HPDE6-E6E7 (cell line): ENCODE measurements around the gene ENO4.

ENCODE experiments used
- DNase-seq: peaks from one replicate; pipeline ENCODE4 v3.0.0; 2011; ENCODE audit warnings: missing footprints; ENCODE audit errors: extremely low spot score

Gene ENO4

GRCh38 chr10:116829711-116830110 lies 19.6 kb upstream of the ENO4 start:
- no peak for DNase-seq

GRCh38 chr10:116831086-116831485 lies 18.2 kb upstream of the ENO4 start:
- no peak for DNase-seq

GRCh38 chr10:116831790-116832189 lies 17.5 kb upstream of the ENO4 start:
- no peak for DNase-seq

GRCh38 chr10:116833986-116834985 lies 15.0 kb upstream of the ENO4 start:
- no peak for DNase-seq

- no peak for DNase-seq
Observed at GRCh38 chr10:116835658-116836057, 13.6 kb upstream of the ENO4 start.

- DNase-seq = no peak
Observed at GRCh38 chr10:116836083-116836482, 13.2 kb upstream of the ENO4 start.

- no peak for DNase-seq
Observed at GRCh38 chr10:116836902-116837523, 12.3 kb upstream of the ENO4 start.

- no peak for DNase-seq
Observed at GRCh38 chr10:116838143-116838725, 11.1 kb upstream of the ENO4 start.

- DNase-seq = no peak
Observed at GRCh38 chr10:116840389-116841075, 8.8 kb upstream of the ENO4 start.

- DNase-seq = no peak
Observed at GRCh38 chr10:116845823-116846222, 3.5 kb upstream of the ENO4 start.

GRCh38 chr10:116848032-116848943 lies 1.0 kb upstream of the ENO4 start:
- no peak for DNase-seq

GRCh38 chr10:116848944-116849247 lies 403 bp upstream of the ENO4 start:
- no peak for DNase-seq

- no peak for DNase-seq
Observed at GRCh38 chr10:116850058-116850611, 836 bp downstream of the ENO4 start.

GRCh38 chr10:116852246-116852645 lies 2.9 kb downstream of the ENO4 start:
- DNase-seq = no peak

GRCh38 chr10:116853287-116853686 lies 4.0 kb downstream of the ENO4 start:
- no peak for DNase-seq

GRCh38 chr10:116853701-116854100 lies 4.4 kb downstream of the ENO4 start:
- no peak for DNase-seq

GRCh38 chr10:116857156-116857555 lies 7.9 kb downstream of the ENO4 start:
- DNase-seq = no peak

- DNase-seq = no peak
Observed at GRCh38 chr10:116861796-116862195, 12.5 kb downstream of the ENO4 start.

GRCh38 chr10:116864436-116864835 lies 15.1 kb downstream of the ENO4 start:
- no peak for DNase-seq

- DNase-seq = no peak
Observed at GRCh38 chr10:116866066-116866465, 16.8 kb downstream of the ENO4 start.
